Body of pancreas (tissue), 4 donors: ENCODE results near the gene CDHR3. TPM values are rescaled to one million over a fixed set of nuclear protein-coding genes. Genes with fewer than 3 reads are reported as not detected.

Source experiments
- ATAC-seq: fragments of 150-250 bp; one replicate; pipeline ENCODE4 v1.9.1; 2016
- DNase-seq, 4 donors: peaks; one replicate each; pipeline ENCODE4 v3.0.0-alpha.2; 2019
- H3K27ac ChIP-seq, 4 donors: fragments of 200-600 bp; sonication (generic); 1 replicate in 3 of 4; 2 replicates in 1 of 4; pipeline versions ENCODE4 v1.5.1 to v1.6.1; 2016 to 2019; ENCODE audit warnings: mild to moderate bottlenecking in 1 of 4, mixed read lengths in 1 of 4, moderate library complexity in 1 of 4
- H3K27me3 ChIP-seq, 2 donors: fragments of 200-600 bp; sonication (generic); one replicate each; pipeline ENCODE4 v1.6.0; 2016; ENCODE audit warnings: mild to moderate bottlenecking in 1 of 2
- H3K36me3 ChIP-seq, 2 donors: fragments of 200-600 bp; sonication (generic); replicated peaks in 1 of 2; 2 replicates each; pipeline ENCODE4 v1.5.1; 2016; ENCODE audit warnings: low read depth in 2 of 2; ENCODE audit not compliant: insufficient read depth in 1 of 2
- H3K4me1 ChIP-seq: fragments of 200-600 bp; sonication (generic); one replicate; pipeline ENCODE4 v1.6.0; 2016
- H3K4me3 ChIP-seq, 2 donors: fragments of 200-600 bp; sonication (generic); 1 replicate in 1 of 2; 2 replicates in 1 of 2; pipeline ENCODE4 v1.5.1; 2016 to 2019
- H3K9me3 ChIP-seq, 3 donors: fragments of 200-600 bp; sonication (generic); 1 replicate in 2 of 3; 2 replicates in 1 of 3; pipeline ENCODE4 v1.5.1; 2016
- POLR2A ChIP-seq, 3 donors: fragments of 450-650 bp; IDR thresholded peaks; one replicate each; pipeline ENCODE4 v1.6.1; 2016; ENCODE audit warnings: antibody characterized with exemption in 3 of 3, mild to moderate bottlenecking in 2 of 3
- WGBS, 2 donors: methylation state at CpG; one replicate each; pipeline ENCODE4 v1.1.5; 2017; 5-methylcytosine and 5-hydroxymethylcytosine counted together
- intact Hi-C: fragments of 100-400 bp; cut with DNase I; formaldehyde crosslinking; loops from one replicate; pipeline ENCODE4 v1.15.1; 2023
- total RNA-seq, 2 donors: library from RNA; depleted of rRNA; stranded (reverse); fragments of >200 nt; gene quantifications; one replicate each; pipeline ENCODE4 v1.1.0, GENCODE V29; 2016
- TF ChIP-seq, protein P1 (sequence below), 7 experiments: fragments of 450-650 bp in 4 of 7; fragments of 200-600 bp in 3 of 7; sonication (generic) in 3 of 7; IDR thresholded peaks; one replicate each; pipeline ENCODE4 v1.5.1; 2016 to 2019; ENCODE audit warnings: antibody characterized with exemption in 7 of 7

Gene CDHR3
- total RNA-seq, 2 donors from 2014 or later, result 1.6 to 14.8 TPM

DNA sequence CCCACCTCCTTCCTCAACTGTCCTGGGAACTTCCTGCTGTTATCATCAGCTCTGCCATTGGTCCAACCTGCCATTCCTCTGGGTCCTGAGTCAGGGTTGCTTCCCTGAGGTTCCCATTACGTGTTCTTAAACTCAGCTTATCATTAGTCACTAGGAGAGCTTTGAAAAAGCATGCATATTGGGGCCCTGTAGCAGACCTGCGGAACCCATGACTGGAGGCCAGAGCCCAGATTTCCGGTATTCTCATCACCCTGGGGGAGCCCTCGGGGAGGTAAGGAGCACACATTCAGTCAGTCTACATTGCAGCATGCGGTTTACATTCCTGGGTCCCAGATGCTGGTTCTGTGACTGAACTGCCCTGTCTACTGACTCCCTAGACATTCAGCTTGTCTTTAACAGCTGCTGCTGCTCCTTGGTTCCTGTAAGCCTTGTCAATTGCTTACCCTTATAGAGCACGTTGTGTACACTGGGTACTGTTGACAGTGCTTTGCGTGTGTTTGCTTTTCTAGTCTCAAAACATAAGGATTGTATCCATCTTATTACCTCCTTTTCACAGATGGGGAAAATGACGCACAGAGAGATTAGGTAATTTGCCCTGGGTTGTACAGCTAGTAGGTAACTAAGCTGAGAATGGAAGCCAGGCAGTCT is 12.8 kb downstream of the CDHR3 start:
- no peak overlapping the region for H3K27ac ChIP-seq
- ATAC-seq, result no peak
- no peak for DNase-seq
- H3K9me3 ChIP-seq, result no peaks in the 10 kb centered on the region
- H3K27me3 ChIP-seq, result no peaks in the 10 kb centered on the region
- H3K36me3 ChIP-seq, result no peaks in the 10 kb centered on the region
- H3K4me1 ChIP-seq, result peaks cover 9% of the 10 kb centered on the region
- TF ChIP-seq, protein P1, sequence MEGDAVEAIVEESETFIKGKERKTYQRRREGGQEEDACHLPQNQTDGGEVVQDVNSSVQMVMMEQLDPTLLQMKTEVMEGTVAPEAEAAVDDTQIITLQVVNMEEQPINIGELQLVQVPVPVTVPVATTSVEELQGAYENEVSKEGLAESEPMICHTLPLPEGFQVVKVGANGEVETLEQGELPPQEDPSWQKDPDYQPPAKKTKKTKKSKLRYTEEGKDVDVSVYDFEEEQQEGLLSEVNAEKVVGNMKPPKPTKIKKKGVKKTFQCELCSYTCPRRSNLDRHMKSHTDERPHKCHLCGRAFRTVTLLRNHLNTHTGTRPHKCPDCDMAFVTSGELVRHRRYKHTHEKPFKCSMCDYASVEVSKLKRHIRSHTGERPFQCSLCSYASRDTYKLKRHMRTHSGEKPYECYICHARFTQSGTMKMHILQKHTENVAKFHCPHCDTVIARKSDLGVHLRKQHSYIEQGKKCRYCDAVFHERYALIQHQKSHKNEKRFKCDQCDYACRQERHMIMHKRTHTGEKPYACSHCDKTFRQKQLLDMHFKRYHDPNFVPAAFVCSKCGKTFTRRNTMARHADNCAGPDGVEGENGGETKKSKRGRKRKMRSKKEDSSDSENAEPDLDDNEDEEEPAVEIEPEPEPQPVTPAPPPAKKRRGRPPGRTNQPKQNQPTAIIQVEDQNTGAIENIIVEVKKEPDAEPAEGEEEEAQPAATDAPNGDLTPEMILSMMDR (IDR thresholded peaks at IDR 0.05), result no peak
- no peak for TF ChIP-seq POLR2A (IDR thresholded peaks at IDR 0.05)
- intact Hi-C loops, result no loop called here
- 73 to 77% methylated on average over 7 to 8 of the region's 8 CpGs for WGBS, 2 donors
- no peak overlapping the region for H3K4me3 ChIP-seq

GRCh38 chr7:105976868-105977267 is 13.8 kb downstream of the CDHR3 start:
- intact Hi-C loops, result no loop called here
- ATAC-seq, result no peak
- Histone ChIP-seq H3K36me3 (no peaks in the 10 kb centered on the region), H3K27me3 (no peaks in the 10 kb centered on the region), H3K4me3 (no peak overlapping the region), H3K27ac (no peak overlapping the region), H3K4me1 (peaks cover 9% of the 10 kb centered on the region), H3K9me3 (no peaks in the 10 kb centered on the region)
- 74 to 85% methylated on average over 4 of the region's 4 CpGs for WGBS, 2 donors
- DNase-seq, result no peak
- TF ChIP-seq POLR2A (IDR thresholded peaks at IDR 0.05), result no peak
- TF ChIP-seq, protein P1 (IDR thresholded peaks at IDR 0.05), result no peak

- Histone ChIP-seq H3K4me3 (no peak overlapping the region), H3K4me1 (peaks cover 9% of the 10 kb centered on the region), H3K27me3 (no peaks in the 10 kb centered on the region), H3K27ac (no peak overlapping the region), H3K9me3 (no peaks in the 10 kb centered on the region), H3K36me3 (no peaks in the 10 kb centered on the region)
- no peak for DNase-seq
- 87 to 93% methylated on average over 3 of the region's 3 CpGs for WGBS, 2 donors
- TF ChIP-seq POLR2A (IDR thresholded peaks at IDR 0.05), result no peak
- TF ChIP-seq, protein P1 (IDR thresholded peaks at IDR 0.05), result no peak
- ATAC-seq, result no peak
- intact Hi-C loops, result no loop called here
These were observed 15.0 kb downstream of the CDHR3 start for GRCh38 chr7:105978035-105978434.

- intact Hi-C loops, result no loop called here
- TF ChIP-seq, protein P1 (IDR thresholded peaks at IDR 0.05), result no peak
- no peak for TF ChIP-seq POLR2A (IDR thresholded peaks at IDR 0.05)
- 64 to 85% methylated on average over 2 of the region's 2 CpGs for WGBS, 2 donors
These were observed 15.9 kb downstream of the CDHR3 start for GRCh38 chr7:105978974-105979373.

DNA sequence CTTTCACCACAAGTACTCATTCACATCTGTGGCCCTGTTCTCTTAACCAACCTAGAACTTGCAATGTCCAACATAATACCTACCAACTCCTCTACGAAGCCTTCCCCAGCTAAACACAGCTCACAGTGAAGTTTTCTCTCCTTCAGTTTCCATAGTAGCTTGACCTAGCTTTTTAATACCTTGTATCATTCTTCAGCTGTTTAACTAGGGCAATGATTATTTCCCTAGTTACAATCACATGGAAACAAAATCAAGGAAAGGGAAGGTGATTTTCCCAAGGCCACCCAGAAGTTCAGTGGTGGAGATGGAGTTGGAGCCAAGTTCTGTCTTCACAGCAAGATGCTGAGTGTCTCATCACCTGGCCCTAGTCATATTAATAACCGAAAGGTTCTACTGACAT is 16.3 kb downstream of the CDHR3 start:
- 55 to 69% methylated on average over 2 of the region's 2 CpGs for WGBS, 2 donors

More at GRCh38 chr7:105978974-105979373, 15.9 kb downstream of the CDHR3 start:
- no peak overlapping the region for H3K4me3 ChIP-seq
- ATAC-seq, result no peak
- H3K4me1 ChIP-seq, result peaks cover 9% of the 10 kb centered on the region
- no peaks in the 10 kb centered on the region for H3K36me3 ChIP-seq
- no peaks in the 10 kb centered on the region for H3K27me3 ChIP-seq
- H3K27ac ChIP-seq, result no peak overlapping the region
- no peak for DNase-seq
- H3K9me3 ChIP-seq, result no peaks in the 10 kb centered on the region

More for the DNA sequence above, 16.3 kb downstream of the CDHR3 start:
- no peaks in the 10 kb centered on the region for H3K27me3 ChIP-seq
- H3K4me3 ChIP-seq, result no peak overlapping the region
- no peaks in the 10 kb centered on the region for H3K9me3 ChIP-seq
- peak in 1 of 4 donors; percentile 7 for DNase-seq
- ATAC-seq, result peak; percentile 66
- peaks cover 9% of the 10 kb centered on the region for H3K4me1 ChIP-seq
- H3K36me3 ChIP-seq, result no peaks in the 10 kb centered on the region
- intact Hi-C loops, result no loop called here
- no peak overlapping the region for H3K27ac ChIP-seq
- TF ChIP-seq, protein P1 (IDR thresholded peaks at IDR 0.05), result no peak
- TF ChIP-seq POLR2A (IDR thresholded peaks at IDR 0.05), result no peak
